Endothelial cell of umbilical vein (primary cell): ENCODE measurements around the gene CLK4. TPM values are rescaled to one million over a fixed set of nuclear protein-coding genes. Genes with fewer than 3 reads are reported as not detected.
"Not testable (repeated sequence)": the region's sequence is repeated elsewhere in the genome, so short reads cannot be mapped to it uniquely, and the experiment has no call there.

Experiments
- BruUV-seq: library from RNA; stranded (reverse); fragments of 400-500 nt; replicated peaks from 2 replicates; lab custom pipeline; 2021; lab: Mats Ljungman, UMichigan
- CTCF ChIA-PET: fragments of 300-600, 350-600 bp; sonication (Branson Sonifier 250); formaldehyde crosslinking; loops from one replicate; lab custom pipeline; 2021; ENCODE audit warnings: antibody characterized with exemption, inconsistent platforms; lab: Charles Lee
- POLR2A ChIA-PET: fragments of 300-600, 350-600 bp; sonication (Branson Sonifier 250); formaldehyde crosslinking; loops from one replicate; lab custom pipeline; 2021; ENCODE audit warnings: antibody characterized with exemption, inconsistent platforms; lab: Charles Lee
- DNase-seq: peaks from one replicate; pipeline ENCODE4 v3.0.0-alpha.2; 2011; ENCODE audit warnings: low read depth, low spot score
- FAIRE-seq: peaks from 2 replicates; lab custom pipeline; 2011; peaks lifted over from hg19 to GRCh38; lab: Jason Lieb, UNC
- H2AFZ ChIP-seq: 2 replicates; pipeline ENCODE4 v1.6.0; 2012; ENCODE audit warnings: low read depth, low read length, control low read depth, inconsistent platforms
- H3K27ac ChIP-seq: 2 replicates; pipeline ENCODE4 v1.5.1; 2011; ENCODE audit warnings: low read depth, mild to moderate bottlenecking, control low read depth, low read length, moderate library complexity; ENCODE audit not compliant: insufficient read depth
- H3K27me3 ChIP-seq, 2 experiments: 2 replicates each; pipeline versions ENCODE4 v1.6.0 to v1.6.1; 2011; ENCODE audit warnings: low read length in 2 of 2, mixed read lengths in 1 of 2; ENCODE audit not compliant: control insufficient read depth in 2 of 2, insufficient read depth in 2 of 2
- H3K36me3 ChIP-seq, 2 experiments: 2 replicates in 1 of 2; 3 replicates in 1 of 2; pipeline ENCODE4 v1.5.1; 2011; ENCODE audit warnings: low read length in 2 of 2, mild to moderate bottlenecking in 1 of 2, moderate library complexity in 1 of 2; ENCODE audit not compliant: control insufficient read depth in 2 of 2, insufficient read depth in 2 of 2; ENCODE audit errors: extremely low read depth in 1 of 2
- H3K4me1 ChIP-seq: 3 replicates; pipeline ENCODE4 v1.5.1; 2011; ENCODE audit warnings: mild to moderate bottlenecking, low read length; ENCODE audit not compliant: control insufficient read depth, insufficient read depth; ENCODE audit errors: extremely low read depth
- H3K4me2 ChIP-seq: 2 replicates; pipeline ENCODE4 v1.6.1; 2011; ENCODE audit warnings: low read length, control low read depth, mixed read lengths; ENCODE audit not compliant: insufficient read depth
- H3K4me3 ChIP-seq, 3 experiments: fragments of 200-600 bp in 1 of 3; sonication (generic), shearing (Covaris generic) in 1 of 3; replicated peaks in 1 of 3; 2 replicates each; pipeline ENCODE4 v1.5.1; 2011 to 2016; ENCODE audit warnings: control low read depth in 3 of 3, low read length in 3 of 3, mild to moderate bottlenecking in 2 of 3, inconsistent platforms in 1 of 3, low read depth in 1 of 3, moderate library complexity in 1 of 3; ENCODE audit not compliant: insufficient read depth in 1 of 3
- H3K79me2 ChIP-seq: 2 replicates; pipeline ENCODE4 v1.6.0; 2012; ENCODE audit warnings: low read length, inconsistent platforms; ENCODE audit not compliant: control insufficient read depth, insufficient read depth
- H3K9ac ChIP-seq: replicated peaks from 2 replicates; pipeline ENCODE3; 2011; ENCODE audit warnings: low read length, control low read depth; ENCODE audit not compliant: insufficient read depth; ENCODE audit errors: extremely low read depth
- H3K9me1 ChIP-seq: replicated peaks from 3 replicates; pipeline ENCODE4 v1.6.0; 2011; ENCODE audit warnings: mild to moderate bottlenecking, low read length; ENCODE audit not compliant: control insufficient read depth, insufficient read depth; ENCODE audit errors: extremely low read depth
- H3K9me3 ChIP-seq: replicated peaks from 2 replicates; pipeline ENCODE4 v1.5.1; 2012; ENCODE audit warnings: low read length, inconsistent platforms; ENCODE audit not compliant: control insufficient read depth, insufficient read depth
- H4K20me1 ChIP-seq: replicated peaks from 2 replicates; pipeline ENCODE3; 2011; ENCODE audit warnings: mild to moderate bottlenecking, low read length; ENCODE audit not compliant: control insufficient read depth, insufficient read depth; ENCODE audit errors: extremely low read depth
- EZH2 ChIP-seq: IDR thresholded peaks from 2 replicates; pipeline ENCODE4 v1.6.1; 2012; ENCODE audit warnings: borderline replicate concordance, low read depth, mild to moderate bottlenecking, moderate library complexity, low read length, inconsistent platforms; ENCODE audit not compliant: severe bottlenecking
- FOS ChIP-seq: IDR thresholded peaks from 2 replicates; pipeline ENCODE4 v1.6.1; 2011; ENCODE audit warnings: mild to moderate bottlenecking, low read length, moderate library complexity, borderline replicate concordance; ENCODE audit not compliant: insufficient read depth
- GATA2 ChIP-seq: IDR thresholded peaks from 2 replicates; pipeline ENCODE4 v1.7.0; 2011; ENCODE audit warnings: low read depth, mild to moderate bottlenecking, moderate library complexity, mixed read lengths, low read length; ENCODE audit not compliant: insufficient read length, insufficient read depth
- JUN ChIP-seq: IDR thresholded peaks from 2 replicates; pipeline ENCODE4 v1.6.1; 2011; ENCODE audit warnings: borderline replicate concordance, low read depth; ENCODE audit not compliant: insufficient read length, insufficient read depth
- MYC ChIP-seq: IDR thresholded peaks from one replicate; pipeline ENCODE4 v1.6.1; 2011; ENCODE audit warnings: mild to moderate bottlenecking, low read depth, low read length
- POLR2A ChIP-seq: IDR thresholded peaks from 2 replicates; pipeline ENCODE4 v1.6.1; 2012; ENCODE audit warnings: low read depth, mild to moderate bottlenecking, control low read depth, low read length
- POLR2AphosphoS5 ChIP-seq: IDR thresholded peaks from 2 replicates; pipeline ENCODE4 v1.6.1; 2012; ENCODE audit warnings: low read depth, mild to moderate bottlenecking, control low read depth, low read length, moderate library complexity; ENCODE audit not compliant: insufficient read depth
- dilution Hi-C: fragments of 300-500 bp; cut with MboI; formaldehyde crosslinking; loops from one replicate; pipeline ENCODE4 v1.15.0; 2019; ENCODE audit warnings: low sequenced_read_pairs; ENCODE audit not compliant: extremely low pct_ligation_motif_present
- intact Hi-C: fragments of 100-400 bp; cut with micrococcal nuclease; formaldehyde crosslinking; loops from one replicate; pipeline ENCODE4 v1.10.0; 2022
- polyA plus RNA-seq, 4 experiments: library from polyadenylated mRNA; depleted of rRNA in 3 of 4; stranded (reverse) in 3 of 4; unstranded in 1 of 4; fragments of >200 nt; gene quantifications; 2 replicates each; pipeline versions ENCODE4 v1.2.1 to v1.2.3, GENCODE V29; 2011 to 2012; ENCODE audit warnings: missing spikeins in 1 of 4
- total RNA-seq: library from RNA; stranded (reverse); gene quantifications from 2 replicates; pipeline ENCODE4 v1.2.3, GENCODE V29; 2021
- TF ChIP-seq, protein P1 (sequence below): IDR thresholded peaks from 2 replicates; pipeline ENCODE4 v1.6.1; 2011; ENCODE audit not compliant: insufficient read depth, insufficient read length
- TF ChIP-seq, protein P2 (sequence below), 2 donors: IDR thresholded peaks; 1 replicate in 1 of 2; 2 replicates in 1 of 2; pipeline ENCODE4 v1.5.1; 2011; ENCODE audit warnings: low read length in 2 of 2, mild to moderate bottlenecking in 2 of 2, moderate library complexity in 2 of 2, control low read depth in 1 of 2, inconsistent platforms in 1 of 2, low read depth in 1 of 2; ENCODE audit not compliant: insufficient read depth in 1 of 2; ENCODE audit errors: extremely low read depth in 1 of 2

Gene CLK4
- total and polyA plus RNA-seq, 2 donors (not counting 3 experiments of a cell fraction or from before 2014, with no cell fraction given) = 7.0 to 19.2 TPM

DNA sequence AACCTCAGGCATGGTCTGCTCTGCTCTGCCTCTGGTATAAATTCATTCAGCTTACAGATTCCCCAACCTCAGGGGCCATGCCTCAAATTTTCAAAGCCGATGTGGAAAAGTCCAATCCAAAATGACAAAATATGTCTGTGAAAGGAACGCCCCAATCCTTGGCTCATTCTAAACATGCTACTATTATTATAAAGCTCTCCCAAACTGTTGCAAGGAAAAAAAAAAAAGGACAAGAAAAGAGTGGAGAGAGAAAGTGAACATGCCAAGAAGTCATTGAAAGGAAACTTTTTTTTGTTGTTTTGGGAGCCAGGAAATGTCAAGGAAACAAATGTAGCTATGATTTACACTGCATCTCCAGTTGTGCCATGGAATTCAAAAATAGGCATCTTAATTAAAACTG is 40.5 kb downstream of the CLK4 start:
- no peak for FAIRE-seq
- dilution Hi-C loops (no loop called here), intact Hi-C loops (no loop called here)
- no peak overlapping the region for H3K9ac ChIP-seq
- no peak overlapping the region for H3K4me3 ChIP-seq
- POLR2A ChIA-PET = no interaction called here
- peaks cover 35 to 52% of the 10 kb centered on the region in 2 experiments for H3K27me3 ChIP-seq
- no peaks in the 10 kb centered on the region for H4K20me1 ChIP-seq
- H3K9me3 ChIP-seq = no peaks in the 10 kb centered on the region
- H2AFZ ChIP-seq = no peak overlapping the region
- no peak overlapping the region for H3K27ac ChIP-seq
- H3K4me1 ChIP-seq = peaks cover 6% of the 10 kb centered on the region
- no peak for DNase-seq
- no TSS peak for BruUV-seq
- H3K36me3 ChIP-seq = no peaks in the 10 kb centered on the region
- TF ChIP-seq, protein P1, sequence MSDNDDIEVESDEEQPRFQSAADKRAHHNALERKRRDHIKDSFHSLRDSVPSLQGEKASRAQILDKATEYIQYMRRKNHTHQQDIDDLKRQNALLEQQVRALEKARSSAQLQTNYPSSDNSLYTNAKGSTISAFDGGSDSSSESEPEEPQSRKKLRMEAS = no peak
- no peak for TF ChIP-seq POLR2A
- no peak for TF ChIP-seq GATA2
- no peak for TF ChIP-seq FOS
- TF ChIP-seq MYC = no peak
- TF ChIP-seq, protein P2, sequence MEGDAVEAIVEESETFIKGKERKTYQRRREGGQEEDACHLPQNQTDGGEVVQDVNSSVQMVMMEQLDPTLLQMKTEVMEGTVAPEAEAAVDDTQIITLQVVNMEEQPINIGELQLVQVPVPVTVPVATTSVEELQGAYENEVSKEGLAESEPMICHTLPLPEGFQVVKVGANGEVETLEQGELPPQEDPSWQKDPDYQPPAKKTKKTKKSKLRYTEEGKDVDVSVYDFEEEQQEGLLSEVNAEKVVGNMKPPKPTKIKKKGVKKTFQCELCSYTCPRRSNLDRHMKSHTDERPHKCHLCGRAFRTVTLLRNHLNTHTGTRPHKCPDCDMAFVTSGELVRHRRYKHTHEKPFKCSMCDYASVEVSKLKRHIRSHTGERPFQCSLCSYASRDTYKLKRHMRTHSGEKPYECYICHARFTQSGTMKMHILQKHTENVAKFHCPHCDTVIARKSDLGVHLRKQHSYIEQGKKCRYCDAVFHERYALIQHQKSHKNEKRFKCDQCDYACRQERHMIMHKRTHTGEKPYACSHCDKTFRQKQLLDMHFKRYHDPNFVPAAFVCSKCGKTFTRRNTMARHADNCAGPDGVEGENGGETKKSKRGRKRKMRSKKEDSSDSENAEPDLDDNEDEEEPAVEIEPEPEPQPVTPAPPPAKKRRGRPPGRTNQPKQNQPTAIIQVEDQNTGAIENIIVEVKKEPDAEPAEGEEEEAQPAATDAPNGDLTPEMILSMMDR (IDR thresholded peaks at IDR 0.05; ENCODE audit: extremely low read depth in 1 of 2, insufficient read depth in 1 of 2, low read depth in 1 of 2, low read length in 2 of 2) = no peak
- TF ChIP-seq JUN = no peak
- TF ChIP-seq EZH2 = no peak
- no peak for TF ChIP-seq POLR2AphosphoS5
- H3K79me2 ChIP-seq = no peaks in the 10 kb centered on the region
- CTCF ChIA-PET = interaction anchor here (0.6 to 1.8 kb wide), 3 partner anchors 10 to 351 kb away, joined by 3 to 8 read pairs (median 4); no protein-coding TSS in a partner anchor
- no peak overlapping the region for H3K4me2 ChIP-seq
- no peaks in the 10 kb centered on the region for H3K9me1 ChIP-seq

DNA sequence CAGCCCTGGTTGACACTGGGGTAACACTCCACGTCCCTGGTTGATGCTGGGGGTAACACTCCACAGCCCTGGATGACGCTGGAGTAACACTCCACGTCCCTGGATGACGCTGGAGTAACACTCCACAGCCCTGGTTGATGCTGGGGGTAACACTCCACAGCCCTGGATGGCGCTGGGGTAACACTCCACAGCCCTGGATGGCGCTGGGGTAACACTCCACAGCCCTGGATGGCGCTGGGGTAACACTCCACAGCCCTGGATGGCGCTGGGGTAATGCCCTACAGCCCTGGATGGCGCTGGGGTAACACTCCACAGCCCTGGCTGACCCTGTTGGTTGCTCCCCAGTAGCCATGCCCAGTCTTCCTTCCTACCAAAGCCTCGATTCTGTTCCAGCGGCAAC is 41.4 kb downstream of the CLK4 start:
- FAIRE-seq, H3K4me3 ChIP-seq, H4K20me1 ChIP-seq, POLR2A ChIA-PET, H3K79me2 ChIP-seq, BruUV-seq, H3K9me3 ChIP-seq, H3K36me3 ChIP-seq, H3K4me2 ChIP-seq, dilution Hi-C loops, H3K27ac ChIP-seq, H3K9ac ChIP-seq, H3K4me1 ChIP-seq, H2AFZ ChIP-seq, intact Hi-C loops, CTCF ChIA-PET, H3K9me1 ChIP-seq: not testable (repeated sequence)
- DNase-seq = peak; percentile 57
- H3K27me3 ChIP-seq = peaks cover 27 to 43% of the 10 kb centered on the region in 2 experiments
